Measurements from ENCODE around the gene STUM. TPM values are rescaled to one million over a fixed set of nuclear protein-coding genes. Genes with fewer than 3 reads are reported as not detected.
"Not testable (repeated sequence)": the region's sequence is repeated elsewhere in the genome, so short reads cannot be mapped to it uniquely, and the experiment has no call there.

The STUM gene
- total and polyA plus RNA-seq, 2 of the 8 experiments (the other 6 are each of a cell fraction or from before 2014, with no cell fraction given): 0.76 to 1.2 TPM

DNA sequence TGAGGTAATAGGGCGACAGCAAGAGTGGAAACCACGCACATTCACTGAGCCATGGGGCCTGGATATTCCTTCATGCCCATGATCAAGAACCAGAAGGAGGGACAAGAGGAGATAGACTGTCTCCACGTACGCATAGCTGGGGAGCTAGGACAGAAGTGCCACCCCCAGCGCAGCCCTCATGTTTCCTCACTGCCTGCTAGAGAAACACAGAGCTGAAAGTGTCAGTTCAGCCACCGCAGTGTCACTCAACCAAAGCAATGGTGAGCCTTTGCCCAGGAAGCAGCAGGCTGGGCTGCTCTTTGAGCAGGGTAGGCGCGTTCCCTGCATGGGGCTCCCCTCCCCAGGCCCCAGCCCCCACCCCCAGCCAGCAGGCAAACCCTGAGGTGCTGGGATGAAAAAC is 68.5 kb downstream of the STUM start (continued):
- TF ChIP-seq, protein P1, sequence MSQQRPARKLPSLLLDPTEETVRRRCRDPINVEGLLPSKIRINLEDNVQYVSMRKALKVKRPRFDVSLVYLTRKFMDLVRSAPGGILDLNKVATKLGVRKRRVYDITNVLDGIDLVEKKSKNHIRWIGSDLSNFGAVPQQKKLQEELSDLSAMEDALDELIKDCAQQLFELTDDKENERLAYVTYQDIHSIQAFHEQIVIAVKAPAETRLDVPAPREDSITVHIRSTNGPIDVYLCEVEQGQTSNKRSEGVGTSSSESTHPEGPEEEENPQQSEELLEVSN (IDR thresholded peaks at IDR 0.05): no peak
- TF ChIP-seq TAF1 (IDR thresholded peaks at IDR 0.05; ENCODE audit: low read depth, low read length): no peak
- no peak for TF ChIP-seq SAP30 (IDR thresholded peaks at IDR 0.05; ENCODE audit: insufficient read depth, insufficient replicate concordance, low read length)
- no peak for TF ChIP-seq EGR1 (IDR thresholded peaks at IDR 0.05; ENCODE audit: borderline replicate concordance, low read depth, low read length)
- no peak for TF ChIP-seq RXRA (IDR thresholded peaks at IDR 0.05; ENCODE audit: insufficient read depth, low read depth, low read length)
- TF ChIP-seq KDM4A (IDR thresholded peaks at IDR 0.05; ENCODE audit: low read depth, low read length, severe bottlenecking): no peak
- TF ChIP-seq, protein P2, sequence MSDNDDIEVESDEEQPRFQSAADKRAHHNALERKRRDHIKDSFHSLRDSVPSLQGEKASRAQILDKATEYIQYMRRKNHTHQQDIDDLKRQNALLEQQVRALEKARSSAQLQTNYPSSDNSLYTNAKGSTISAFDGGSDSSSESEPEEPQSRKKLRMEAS (IDR thresholded peaks at IDR 0.05): no peak
- no peak for TF ChIP-seq JUN (IDR thresholded peaks at IDR 0.05; ENCODE audit: low read depth, low read length)
- TF ChIP-seq HDAC6 (IDR thresholded peaks at IDR 0.05; ENCODE audit: low read depth, low read length): no peak

DNA sequence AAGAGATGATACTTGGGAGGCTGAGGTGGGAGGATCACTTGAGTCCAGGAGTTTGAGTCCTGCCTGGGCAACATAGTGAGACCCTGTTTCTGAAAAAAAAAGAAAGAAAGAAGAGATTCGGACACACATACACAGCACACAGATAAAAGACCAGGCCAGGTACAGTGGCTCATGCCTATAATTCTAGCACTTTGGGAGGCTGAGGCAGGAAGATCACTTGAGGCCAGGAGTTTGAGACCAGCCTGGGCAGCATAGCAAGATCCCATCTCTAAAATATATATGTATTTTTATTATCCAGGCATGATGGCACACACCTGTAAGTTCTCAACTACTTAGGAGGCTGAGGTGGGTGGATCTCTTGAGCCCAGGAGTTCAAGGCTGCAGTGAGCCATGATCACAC is 69.2 kb downstream of the STUM start:
- not testable (repeated sequence) for H3K14ac ChIP-seq (ENCODE audit: insufficient read length); DNase-seq (ENCODE audit: low read depth in 1 of 2, low spot score in 2 of 2); FAIRE-seq; H3K27ac ChIP-seq (ENCODE audit: low read depth, low read length); H3K36me3 ChIP-seq (ENCODE audit: control insufficient read depth in 2 of 4, insufficient read depth in 4 of 4, low read length in 3 of 4); H4K20me1 ChIP-seq (replicated peaks in 1 of 2; ENCODE audit: control insufficient read depth in 1 of 2, insufficient read depth in 2 of 2, low read length in 2 of 2); H3K79me1 ChIP-seq (ENCODE audit: low read depth, low read length); H3K4me3 ChIP-seq (ENCODE audit: extremely low read depth in 1 of 4, insufficient read depth in 2 of 4, low read depth in 3 of 4, low read length in 4 of 4); H3K56ac ChIP-seq (replicated peaks; ENCODE audit: insufficient read length, low read depth, low read length); H3K4me1 ChIP-seq (replicated peaks in 1 of 4; ENCODE audit: control insufficient read depth in 3 of 4, insufficient read depth in 4 of 4, low read length in 3 of 4); H2BK20ac ChIP-seq (ENCODE audit: low read length); H3K23me2 ChIP-seq (ENCODE audit: low read depth, low read length); H2BK120ac ChIP-seq (replicated peaks; ENCODE audit: low read depth, low read length); H2BK12ac ChIP-seq (ENCODE audit: low read depth, low read length); H3K18ac ChIP-seq (ENCODE audit: extremely low read depth, low read length); H4K5ac ChIP-seq (ENCODE audit: insufficient read length, low read depth, low read length); H4K91ac ChIP-seq (replicated peaks; ENCODE audit: insufficient read length, low read length); H2BK15ac ChIP-seq (ENCODE audit: low read length); H3K23ac ChIP-seq (ENCODE audit: insufficient read length); H3K79me2 ChIP-seq (ENCODE audit: control insufficient read depth in 1 of 2, insufficient read depth in 2 of 2, low read length in 2 of 2); H3K9ac ChIP-seq (replicated peaks in 1 of 4; ENCODE audit: extremely low read depth in 1 of 4, low read depth in 3 of 4, low read length in 3 of 4); H3K4me2 ChIP-seq (ENCODE audit: insufficient read depth in 1 of 2, low read depth in 2 of 2, low read length in 2 of 2); H3K9me3 ChIP-seq (ENCODE audit: insufficient read depth in 2 of 2, low read depth in 1 of 2, low read length in 1 of 2); H3K27me3 ChIP-seq (replicated peaks in 1 of 4; ENCODE audit: control insufficient read depth in 3 of 4, extremely low read depth in 1 of 4, insufficient read depth in 3 of 4, low read length in 3 of 4); H3K4ac ChIP-seq (replicated peaks; ENCODE audit: insufficient read length, low read depth, low read length); H2AFZ ChIP-seq (ENCODE audit: low read length); H2AK5ac ChIP-seq (ENCODE audit: low read depth, low read length); H4K8ac ChIP-seq (ENCODE audit: extremely low read depth, insufficient read depth, low read length); H2BK5ac ChIP-seq (ENCODE audit: low read depth, low read length)
- POLR2A ChIA-PET (ENCODE audit: partially characterized antibody): interaction anchor here (0.6 kb wide), 1 partner anchor 554 kb away, joined by 3 read pairs; no protein-coding TSS in a partner anchor
- CTCF ChIA-PET (ENCODE audit: partially characterized antibody): interaction anchor here (1.0 to 1.3 kb wide), 2 partner anchors 9 to 11 kb away, joined by 3 to 11 read pairs; no protein-coding TSS in a partner anchor
- WGBS, 2 experiments (ENCODE audit: extremely low coverage in 1 of 2, insufficient coverage in 1 of 2, insufficient read length in 1 of 2, insufficient replicate concordance in 2 of 2, low coverage in 1 of 2, low lambda C conversion rate in 2 of 2, missing lambda C conversion rate in 1 of 2): 82% methylated on average over 1 of the region's 1 CpG; no CpG with 5 or more reads in 1 of the 2 experiments

Data from H1 (cell line).